ENCODE results near the gene CD46. TPM values are rescaled to one million over a fixed set of nuclear protein-coding genes. Genes with fewer than 3 reads are reported as not detected.

The CD46 gene
- total and polyA plus RNA-seq, 10 of the 15 experiments (the other 5 are each of a cell fraction or from before 2014, with no cell fraction given) = 61.1 to 198 (median 81.4) TPM

DNA sequence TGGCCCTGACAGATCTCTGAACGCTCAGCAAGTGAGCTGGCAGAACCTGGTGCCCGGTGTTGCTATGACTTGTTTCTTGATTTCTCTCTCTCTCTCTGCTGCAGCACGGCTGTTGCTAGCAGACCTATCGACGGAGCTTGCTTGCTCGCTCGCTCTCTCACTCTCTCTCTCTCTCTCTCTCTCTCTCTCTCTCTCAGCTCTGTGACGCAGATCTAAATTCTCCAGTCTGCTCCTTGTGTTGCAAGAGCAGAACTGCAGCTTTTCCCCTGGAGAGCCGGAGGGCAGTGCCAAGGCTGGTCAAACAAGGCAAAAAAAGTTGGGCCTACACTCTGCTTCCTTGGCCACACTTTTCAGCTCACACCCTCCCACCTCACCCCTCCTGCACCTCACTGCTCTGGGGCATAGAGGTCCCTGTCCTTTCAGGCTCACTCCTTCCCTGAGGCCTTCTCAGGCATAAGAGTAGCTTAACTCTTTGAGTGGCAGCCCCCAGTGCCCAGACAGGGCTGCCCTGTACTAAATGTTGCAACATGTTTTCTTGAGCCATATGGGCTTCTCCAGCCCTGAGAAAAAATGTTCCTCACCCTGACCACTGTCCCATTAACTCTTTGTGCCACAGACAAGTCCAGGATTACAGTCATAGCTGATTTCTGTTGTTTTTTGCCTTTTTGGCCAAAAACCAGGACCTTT, 72.2 kb downstream of the CD46 start (continued):
- TF ChIP-seq CEBPZ (IDR thresholded peaks at IDR 0.05; ENCODE audit: low read depth, low read length) (no peak), WRNIP1 (IDR thresholded peaks at IDR 0.05; ENCODE audit: borderline replicate concordance, low read depth, low read length) (no peak), STAT3 (IDR thresholded peaks at IDR 0.05; ENCODE audit: low read depth, low read length) (no peak), ZBTB11 (CRISPR knock-in tag; IDR thresholded peaks at IDR 0.05) (no peak), CHD1 (IDR thresholded peaks at IDR 0.05; ENCODE audit: low read depth, low read length) (no peak), MEF2A (IDR thresholded peaks at IDR 0.05; ENCODE audit: insufficient read depth, low read depth, low read length) (0 out of 2 replicates have a peak, but pooled peaks have one; percentile 27), ZBTB40 (IDR thresholded peaks at IDR 0.05; ENCODE audit: borderline replicate concordance) (no peak), EP300 (IDR thresholded peaks at IDR 0.05; ENCODE audit: borderline replicate concordance in 1 of 2, control insufficient read depth in 1 of 2, low read depth in 2 of 2, low read length in 2 of 2) (peak; percentile 36 to 77; a peak in 2 of 4 replicates), RFX5 (IDR thresholded peaks at IDR 0.05; ENCODE audit: low read depth, low read length) (peak; percentile 74; the same call in 1 of the 2 replicates), SMARCA5 (IDR thresholded peaks at IDR 0.05) (peak; percentile 79), HDAC6 (IDR thresholded peaks at IDR 0.05; ENCODE audit: unreplicated experiment) (no peak), RUNX3 (IDR thresholded peaks at IDR 0.05; ENCODE audit: low read length) (no peak; the same call in 1 of the 2 replicates), MEF2B (IDR thresholded peaks at IDR 0.05; ENCODE audit: partially characterized antibody, poor library complexity, severe bottlenecking) (peak; percentile 71), MTA2 (IDR thresholded peaks at IDR 0.05; ENCODE audit: low read depth) (peak; percentile 67; the same call in 1 of the 2 replicates)
- TF ChIP-seq, protein P1, sequence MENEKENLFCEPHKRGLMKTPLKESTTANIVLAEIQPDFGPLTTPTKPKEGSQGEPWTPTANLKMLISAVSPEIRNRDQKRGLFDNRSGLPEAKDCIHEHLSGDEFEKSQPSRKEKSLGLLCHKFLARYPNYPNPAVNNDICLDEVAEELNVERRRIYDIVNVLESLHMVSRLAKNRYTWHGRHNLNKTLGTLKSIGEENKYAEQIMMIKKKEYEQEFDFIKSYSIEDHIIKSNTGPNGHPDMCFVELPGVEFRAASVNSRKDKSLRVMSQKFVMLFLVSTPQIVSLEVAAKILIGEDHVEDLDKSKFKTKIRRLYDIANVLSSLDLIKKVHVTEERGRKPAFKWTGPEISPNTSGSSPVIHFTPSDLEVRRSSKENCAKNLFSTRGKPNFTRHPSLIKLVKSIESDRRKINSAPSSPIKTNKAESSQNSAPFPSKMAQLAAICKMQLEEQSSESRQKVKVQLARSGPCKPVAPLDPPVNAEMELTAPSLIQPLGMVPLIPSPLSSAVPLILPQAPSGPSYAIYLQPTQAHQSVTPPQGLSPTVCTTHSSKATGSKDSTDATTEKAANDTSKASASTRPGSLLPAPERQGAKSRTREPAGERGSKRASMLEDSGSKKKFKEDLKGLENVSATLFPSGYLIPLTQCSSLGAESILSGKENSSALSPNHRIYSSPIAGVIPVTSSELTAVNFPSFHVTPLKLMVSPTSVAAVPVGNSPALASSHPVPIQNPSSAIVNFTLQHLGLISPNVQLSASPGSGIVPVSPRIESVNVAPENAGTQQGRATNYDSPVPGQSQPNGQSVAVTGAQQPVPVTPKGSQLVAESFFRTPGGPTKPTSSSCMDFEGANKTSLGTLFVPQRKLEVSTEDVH (IDR thresholded peaks at IDR 0.05; ENCODE audit: low read depth, partially characterized antibody) = no peak
